ENCODE data around the gene TPM3.

- TF ChIP-seq TAF1 (IDR thresholded peaks at IDR 0.05; ENCODE audit: low read depth): no peak
- TF ChIP-seq, protein P1, sequence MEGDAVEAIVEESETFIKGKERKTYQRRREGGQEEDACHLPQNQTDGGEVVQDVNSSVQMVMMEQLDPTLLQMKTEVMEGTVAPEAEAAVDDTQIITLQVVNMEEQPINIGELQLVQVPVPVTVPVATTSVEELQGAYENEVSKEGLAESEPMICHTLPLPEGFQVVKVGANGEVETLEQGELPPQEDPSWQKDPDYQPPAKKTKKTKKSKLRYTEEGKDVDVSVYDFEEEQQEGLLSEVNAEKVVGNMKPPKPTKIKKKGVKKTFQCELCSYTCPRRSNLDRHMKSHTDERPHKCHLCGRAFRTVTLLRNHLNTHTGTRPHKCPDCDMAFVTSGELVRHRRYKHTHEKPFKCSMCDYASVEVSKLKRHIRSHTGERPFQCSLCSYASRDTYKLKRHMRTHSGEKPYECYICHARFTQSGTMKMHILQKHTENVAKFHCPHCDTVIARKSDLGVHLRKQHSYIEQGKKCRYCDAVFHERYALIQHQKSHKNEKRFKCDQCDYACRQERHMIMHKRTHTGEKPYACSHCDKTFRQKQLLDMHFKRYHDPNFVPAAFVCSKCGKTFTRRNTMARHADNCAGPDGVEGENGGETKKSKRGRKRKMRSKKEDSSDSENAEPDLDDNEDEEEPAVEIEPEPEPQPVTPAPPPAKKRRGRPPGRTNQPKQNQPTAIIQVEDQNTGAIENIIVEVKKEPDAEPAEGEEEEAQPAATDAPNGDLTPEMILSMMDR (IDR thresholded peaks at IDR 0.05; ENCODE audit: poor library complexity, severe bottlenecking): no peak
- TF ChIP-seq EZH2 (IDR thresholded peaks at IDR 0.05; ENCODE audit: borderline replicate concordance, insufficient read depth, low read length, poor library complexity, severe bottlenecking): no peak
- TF ChIP-seq POLR2AphosphoS5 (IDR thresholded peaks at IDR 0.05): no peak
- no peak for TF ChIP-seq RAD21 (conservative IDR thresholded peaks at IDR 0.05)
Measured at GRCh38 chr1:154223621-154224020, 31.7 kb upstream of the TPM3 start.
